ENCODE results near the gene SH3RF3. TPM values are rescaled to one million over a fixed set of nuclear protein-coding genes. Genes with fewer than 3 reads are reported as not detected.

Gene SH3RF3
- total RNA-seq, 1 donor from 2014 or later = 0.23 TPM

GRCh38 chr2:109402980-109403840 lies 274.2 kb downstream of the SH3RF3 start:
- intact Hi-C loops (cut with micrococcal nuclease) = no loop called here

DNA sequence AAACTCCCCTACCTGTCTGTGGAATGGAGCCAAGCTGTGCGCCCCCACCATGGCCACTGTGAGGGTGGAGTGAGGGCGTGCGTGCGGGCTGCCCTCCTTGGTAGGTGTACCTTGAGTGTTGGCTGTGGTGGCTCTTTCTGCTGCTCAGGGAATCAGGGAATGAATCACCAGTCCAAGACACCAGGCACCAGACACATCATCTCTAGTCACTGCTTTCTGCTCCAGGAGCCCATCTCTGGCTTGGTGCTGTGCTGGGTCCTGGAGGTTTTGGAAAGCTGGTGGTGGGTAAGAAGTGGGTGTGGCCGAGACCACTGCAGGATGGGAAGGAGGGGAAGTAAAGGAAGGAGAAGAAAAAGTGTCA lies 274.8 kb downstream of the SH3RF3 start:
- intact Hi-C loops (cut with micrococcal nuclease) = no loop called here

- intact Hi-C loops (cut with micrococcal nuclease) = no loop called here
Measured at GRCh38 chr2:109404681-109405080, 275.7 kb downstream of the SH3RF3 start.

DNA sequence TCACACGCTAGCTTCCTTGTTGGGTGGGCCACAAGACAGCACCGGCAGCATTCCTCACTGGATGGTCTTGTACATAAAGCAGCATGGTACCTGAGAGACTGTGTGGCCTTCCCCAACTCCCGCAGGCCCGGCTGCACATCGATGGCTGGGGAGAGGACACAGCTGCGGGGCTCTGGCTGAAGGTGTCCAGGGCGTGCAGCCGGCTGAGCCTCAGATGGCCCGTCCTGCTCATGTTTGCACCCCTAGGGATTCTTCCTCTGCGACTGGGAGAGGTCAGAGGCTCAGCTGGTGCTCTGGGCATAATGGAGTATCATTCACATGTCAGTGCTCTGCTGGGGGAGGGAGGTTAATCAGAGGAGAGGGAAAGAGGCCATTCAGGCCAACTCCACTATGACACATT lies 276.9 kb downstream of the SH3RF3 start:
- intact Hi-C loops (cut with micrococcal nuclease) = no loop called here

DNA sequence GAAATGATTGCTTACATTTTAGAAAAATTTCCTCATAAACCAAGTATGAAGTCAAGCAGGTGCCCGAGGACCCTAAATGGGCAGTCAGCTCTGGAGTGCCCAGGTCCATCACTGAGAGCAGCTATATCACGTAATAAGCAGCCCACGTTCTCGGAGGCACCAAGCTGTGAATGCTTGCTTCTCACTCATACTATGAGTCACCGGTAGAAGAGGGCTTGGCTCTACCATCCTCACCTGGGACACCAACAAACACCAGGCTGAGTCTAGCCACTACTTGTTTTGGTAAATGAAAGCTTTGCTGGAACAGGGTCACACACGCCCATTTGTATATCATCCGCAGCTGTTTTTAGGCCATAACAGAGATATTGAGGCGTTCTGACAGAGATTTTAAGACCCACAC lies 277.3 kb downstream of the SH3RF3 start:
- intact Hi-C loops (cut with micrococcal nuclease) = no loop called here

DNA sequence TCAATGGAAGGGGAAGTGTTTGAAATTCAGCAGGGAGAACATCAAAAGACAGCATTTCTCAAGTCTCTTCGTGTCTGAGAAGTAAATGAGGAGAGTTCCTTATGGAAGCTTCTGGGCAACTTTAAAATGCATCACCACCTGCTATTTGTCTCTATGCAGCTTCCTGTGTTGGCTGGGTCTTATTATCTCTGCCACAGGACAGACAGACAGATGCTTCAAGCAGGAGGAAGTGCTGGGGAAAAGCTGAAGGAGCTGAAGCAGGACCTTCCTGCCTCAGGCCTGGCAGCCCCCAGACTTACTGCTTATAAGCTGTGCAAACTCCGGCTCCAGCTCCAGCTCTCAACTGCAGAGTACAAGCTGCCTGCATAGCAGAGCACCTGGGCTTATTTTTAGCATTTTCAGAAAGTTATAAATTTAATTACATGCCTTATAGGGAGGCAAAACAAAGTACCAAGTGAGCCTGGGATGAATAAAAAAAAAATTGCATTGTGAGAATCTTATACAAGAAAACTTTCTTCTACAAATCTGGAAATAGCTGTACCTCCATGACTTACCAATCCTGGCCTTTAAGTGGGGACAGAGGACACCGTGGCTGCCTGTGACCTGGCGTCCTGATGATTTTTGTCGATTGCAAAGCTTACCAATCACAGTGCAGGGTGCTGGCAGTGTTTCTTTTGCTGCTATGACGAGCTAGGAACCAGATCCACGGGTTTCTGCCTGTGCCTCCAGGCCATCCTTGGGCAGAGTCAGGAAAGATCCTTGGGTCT lies 278.5 kb downstream of the SH3RF3 start:
- intact Hi-C loops (cut with micrococcal nuclease) = no loop called here

GRCh38 chr2:109408043-109408335 lies 279.0 kb downstream of the SH3RF3 start:
- intact Hi-C loops (cut with micrococcal nuclease) = no loop called here

DNA sequence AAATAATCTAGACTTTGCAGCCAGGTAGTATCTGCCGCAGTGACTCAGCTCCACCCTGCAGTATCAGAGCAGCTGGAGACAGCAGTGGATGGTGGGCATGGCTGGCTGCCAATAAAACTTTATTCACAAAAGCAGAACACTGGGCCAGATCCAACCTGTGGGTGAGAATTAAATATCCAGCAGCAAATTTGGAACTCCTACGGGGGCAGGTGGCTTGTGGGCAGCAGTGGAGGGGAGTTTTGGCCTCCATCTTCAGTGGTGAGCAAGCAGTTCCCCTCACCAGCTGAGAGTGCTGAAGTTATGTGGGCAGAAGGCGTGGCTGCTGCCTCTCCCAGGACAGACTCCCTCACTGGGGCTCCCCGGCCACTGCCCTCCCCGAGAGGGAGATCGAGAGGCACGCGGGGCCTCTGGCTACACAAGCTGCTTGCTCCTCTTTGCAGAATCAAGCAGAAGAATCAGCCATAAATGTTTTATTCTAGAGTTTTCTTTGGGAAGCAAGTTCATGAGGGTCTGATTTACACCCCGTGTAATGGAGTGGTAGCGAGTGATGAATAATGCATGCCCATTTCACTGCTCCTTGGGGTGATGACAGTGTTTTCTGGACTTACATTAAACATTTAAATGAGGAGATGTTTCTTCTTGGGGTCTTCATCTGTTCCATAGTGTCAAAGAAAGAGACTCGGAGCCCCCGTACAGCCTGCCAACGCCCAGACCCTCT lies 280.5 kb downstream of the SH3RF3 start:
- intact Hi-C loops (cut with micrococcal nuclease) = no loop called here

- intact Hi-C loops (cut with micrococcal nuclease) = no loop called here
Measured at GRCh38 chr2:109410039-109410815, 281.2 kb downstream of the SH3RF3 start.

DNA sequence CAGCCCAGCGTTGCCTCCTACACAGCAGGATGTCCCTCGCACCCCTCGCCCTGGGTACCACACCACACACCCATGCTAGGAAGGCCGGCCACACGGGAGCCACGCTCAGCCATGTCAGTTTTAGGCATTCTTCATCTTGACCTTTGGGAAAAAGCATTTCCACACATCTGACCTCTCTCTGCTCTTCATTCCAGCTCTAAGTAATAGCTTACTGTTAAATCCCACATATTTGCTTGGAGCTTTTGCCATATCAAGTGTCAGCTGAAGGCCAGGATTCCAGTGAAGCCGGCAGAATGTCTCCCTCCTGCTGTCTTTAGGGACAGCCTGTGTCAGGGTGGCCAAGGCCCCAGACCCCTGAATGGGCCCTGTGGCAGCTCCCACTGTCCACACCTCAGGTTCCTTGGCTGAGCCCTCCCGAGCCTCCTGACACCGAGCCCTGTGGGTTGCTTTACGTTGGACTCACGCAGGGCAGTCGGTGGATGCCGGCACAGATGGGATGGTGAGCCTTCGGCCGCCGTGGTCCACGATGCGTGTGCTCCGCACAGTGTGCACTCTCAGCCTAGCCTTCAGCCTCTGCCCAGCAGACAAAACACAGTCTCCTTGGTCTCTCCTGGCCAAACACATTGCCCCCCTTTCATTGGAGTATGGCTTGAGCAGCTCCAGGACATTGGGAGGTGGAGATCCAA lies 282.8 kb downstream of the SH3RF3 start:
- intact Hi-C loops (cut with micrococcal nuclease) = no loop called here

GRCh38 chr2:109415581-109416013 lies 286.6 kb downstream of the SH3RF3 start:
- intact Hi-C loops (cut with micrococcal nuclease) = no loop called here

- intact Hi-C loops (cut with micrococcal nuclease) = no loop called here
Measured at GRCh38 chr2:109417701-109418335, 288.8 kb downstream of the SH3RF3 start.

DNA sequence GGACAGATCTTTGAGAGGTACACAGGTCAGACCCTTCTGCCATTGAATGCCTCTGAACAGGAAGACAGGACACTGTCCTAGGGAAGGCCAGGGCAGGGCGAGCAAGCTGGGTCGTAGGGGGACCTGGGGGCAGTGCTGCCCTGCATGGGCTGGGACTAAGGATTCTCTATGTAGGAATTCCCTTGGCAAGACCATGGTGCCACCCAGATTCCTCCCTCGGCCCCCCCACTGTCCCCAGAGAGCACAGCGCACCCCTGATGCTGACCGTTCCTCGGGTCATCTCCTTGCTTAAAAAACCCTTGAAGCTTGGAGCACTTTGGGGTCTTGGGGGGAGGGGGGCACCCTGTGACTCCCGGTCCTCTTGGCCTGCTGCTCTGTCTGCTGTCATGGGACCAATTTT lies 289.7 kb downstream of the SH3RF3 start:
- intact Hi-C loops (cut with micrococcal nuclease) = no loop called here

DNA sequence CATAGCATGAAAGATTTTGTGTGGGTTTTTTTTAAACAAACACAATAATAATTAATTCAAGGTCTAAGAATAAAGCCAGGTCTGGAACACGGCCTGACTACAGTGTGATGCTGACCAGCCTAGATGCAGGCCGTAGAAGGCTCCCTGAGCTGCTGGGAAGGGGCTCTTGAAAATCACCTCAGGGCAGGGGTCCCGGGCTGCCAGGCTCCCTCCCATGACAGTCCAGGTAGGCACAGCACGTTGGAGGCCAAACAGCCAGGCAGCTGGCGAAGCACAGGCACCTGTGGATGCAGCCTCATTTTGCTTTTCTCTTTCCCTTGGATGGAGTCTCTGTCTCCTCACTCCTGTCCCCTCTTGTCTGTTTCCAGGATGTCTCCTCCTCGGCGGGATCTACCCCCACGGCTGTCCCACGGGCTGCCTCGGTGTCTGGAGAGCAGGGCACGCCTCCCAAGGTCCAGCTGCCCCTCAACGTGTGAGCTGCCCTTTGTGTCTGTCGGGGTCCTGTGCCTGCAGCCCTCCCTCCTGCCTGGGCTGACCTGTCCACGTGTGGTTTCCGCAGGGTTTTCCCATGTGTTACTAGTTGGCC lies 290.3 kb downstream of the SH3RF3 start:
- intact Hi-C loops (cut with micrococcal nuclease) = no loop called here

- intact Hi-C loops (cut with micrococcal nuclease) = no loop called here
Measured at GRCh38 chr2:109419960-109420370, 291.0 kb downstream of the SH3RF3 start.

DNA sequence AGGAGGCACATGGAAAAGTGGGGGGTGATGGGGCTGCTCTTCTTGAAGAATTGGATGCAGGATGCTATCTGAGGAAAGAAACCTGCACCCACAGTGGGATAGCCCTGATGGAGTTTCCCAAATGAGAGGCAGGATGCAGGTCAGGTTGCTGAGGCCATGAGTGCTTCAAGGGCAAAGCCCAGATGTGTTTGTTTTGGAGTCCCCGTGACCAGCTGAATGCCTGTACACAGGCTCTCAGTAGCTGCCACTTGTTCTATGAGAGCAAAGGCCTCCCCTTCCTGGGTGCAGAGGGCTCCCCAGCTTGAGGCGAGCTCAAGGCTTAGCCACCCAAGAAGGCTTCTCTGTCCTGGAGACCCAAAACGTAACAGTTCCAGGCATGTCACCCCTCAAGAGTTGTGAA lies 292.1 kb downstream of the SH3RF3 start:
- intact Hi-C loops (cut with micrococcal nuclease) = no loop called here

DNA sequence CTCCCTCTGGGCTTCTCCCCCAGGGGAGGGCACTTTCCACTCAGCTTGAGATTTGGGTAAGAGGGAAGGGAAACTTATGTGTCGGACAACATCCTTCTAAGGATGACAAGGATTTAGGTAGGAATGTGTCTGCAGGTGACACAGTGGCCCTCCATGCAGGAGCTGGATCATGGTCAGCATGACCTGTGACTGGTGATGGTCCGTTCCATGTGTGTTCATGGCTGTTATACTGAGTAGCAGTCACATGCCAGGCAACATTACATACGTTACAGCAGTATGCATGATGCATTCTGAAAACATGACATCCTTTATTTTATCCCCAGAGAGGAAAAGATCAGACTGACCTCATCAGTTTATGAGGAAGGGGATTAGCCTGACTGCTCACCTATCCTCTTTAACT lies 292.6 kb downstream of the SH3RF3 start:
- intact Hi-C loops (cut with micrococcal nuclease) = no loop called here

DNA sequence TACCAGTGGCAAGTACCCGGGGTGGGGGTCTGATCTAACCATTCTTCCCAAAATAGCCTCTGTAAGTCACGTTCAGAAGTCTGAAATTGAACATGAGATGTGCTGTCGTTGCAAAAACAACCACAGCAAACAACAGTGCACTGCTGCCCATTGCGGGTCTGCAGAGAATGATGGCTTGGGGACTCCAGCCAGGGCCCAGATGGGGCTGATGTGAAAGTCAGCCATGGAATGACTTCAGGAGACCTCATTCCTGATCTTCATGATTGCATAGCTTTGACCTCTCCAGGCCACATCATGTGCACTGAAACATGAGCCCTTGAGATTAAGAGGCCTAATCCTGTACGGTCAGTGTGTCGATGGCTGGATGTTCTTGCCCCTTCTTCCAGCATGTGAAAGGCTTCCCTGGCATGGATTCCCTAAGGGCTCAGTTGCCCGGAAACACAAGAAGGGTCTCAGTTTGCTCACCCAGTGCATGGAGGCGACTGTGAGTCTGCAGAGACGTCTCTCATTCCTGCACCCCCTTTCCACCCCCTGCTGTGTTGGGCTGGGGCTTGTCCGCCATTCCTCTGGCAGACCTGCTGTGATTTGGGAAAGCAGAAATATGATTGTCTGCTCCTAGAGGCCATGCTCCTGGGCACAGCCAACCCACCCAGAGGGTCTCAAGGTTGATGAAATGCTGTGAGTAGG lies 293.2 kb downstream of the SH3RF3 start:
- intact Hi-C loops (cut with micrococcal nuclease) = no loop called here

- intact Hi-C loops (cut with micrococcal nuclease) = no loop called here
Measured at GRCh38 chr2:109422758-109423500, 293.9 kb downstream of the SH3RF3 start.

All from T-helper 2 cell treated with Interferon-gamma antibody and Interleukin-4, amounts not matched to agents 100 ng/mL and 5 ng/mL, for 36 hours (primary cell).